Hypothalamus (tissue), 51 donors: Measurements from ENCODE around the gene CASKIN1.

Source experiments
- DNase-seq, 51 donors: peaks; one replicate each; lab custom pipeline; 2025; lab: John Stamatoyannopoulos, UW

CASKIN1 gene

GRCh38 chr16:2197765-2198164 lies 1.4 kb upstream of the CASKIN1 start:
- no peak for DNase-seq

GRCh38 chr16:2196981-2197511 lies 641 bp upstream of the CASKIN1 start:
- no peak for DNase-seq

GRCh38 chr16:2195322-2196161 lies 863 bp downstream of the CASKIN1 start:
- no peak for DNase-seq

GRCh38 chr16:2194852-2195321 lies 1.5 kb downstream of the CASKIN1 start:
- peak in 1 of 51 donors; percentile 10 for DNase-seq

GRCh38 chr16:2194166-2194834 lies 2.1 kb downstream of the CASKIN1 start:
- peak in 3 of 51 donors; percentile 7 to 43 (median 25) for DNase-seq

- peak in 2 of 51 donors; percentile 47 to 63 for DNase-seq
These were observed 5.0 kb downstream of the CASKIN1 start for GRCh38 chr16:2191446-2191706.

GRCh38 chr16:2190659-2191445 lies 5.6 kb downstream of the CASKIN1 start:
- peak in 33 of 51 donors; percentile 10 to 73 (median 50) for DNase-seq

GRCh38 chr16:2190002-2190658 lies 6.3 kb downstream of the CASKIN1 start:
- no peak for DNase-seq

GRCh38 chr16:2189252-2189893 lies 7.0 kb downstream of the CASKIN1 start:
- no peak for DNase-seq

GRCh38 chr16:2188395-2188794 lies 8.0 kb downstream of the CASKIN1 start:
- DNase-seq: no peak

- DNase-seq: no peak
These were observed 9.2 kb downstream of the CASKIN1 start for GRCh38 chr16:2187212-2187611.

- DNase-seq: no peak
These were observed 9.9 kb downstream of the CASKIN1 start for GRCh38 chr16:2186505-2186904.

GRCh38 chr16:2186064-2186463 lies 10.3 kb downstream of the CASKIN1 start:
- no peak for DNase-seq

GRCh38 chr16:2184962-2185361 lies 11.4 kb downstream of the CASKIN1 start:
- no peak for DNase-seq

GRCh38 chr16:2184346-2184745 lies 12.1 kb downstream of the CASKIN1 start:
- no peak for DNase-seq

GRCh38 chr16:2183671-2184070 lies 12.7 kb downstream of the CASKIN1 start:
- no peak for DNase-seq

- no peak for DNase-seq
These were observed 14.5 kb downstream of the CASKIN1 start for GRCh38 chr16:2181952-2182351.

GRCh38 chr16:2180962-2181923 lies 15.2 kb downstream of the CASKIN1 start:
- no peak for DNase-seq

GRCh38 chr16:2180461-2180860 lies 15.9 kb downstream of the CASKIN1 start:
- DNase-seq: no peak
